Stimulated activated CD4-positive, alpha-beta T cell treated with anti-CD3 and anti-CD28 coated beads, Interleukin-1b, Interleukin-23, amount 100 ng/mL, for 24 hours (primary cell): ENCODE data around the gene ANKRD29.
"Not testable (repeated sequence)": the region's sequence is repeated elsewhere in the genome, so short reads cannot be mapped to it uniquely, and the experiment has no call there.

ENCODE experiments used
- DNase-seq, 4 experiments: peaks; one replicate each; pipeline ENCODE4 v3.0.0-alpha.2; 2020; ENCODE audit warnings: low read depth in 4 of 4, low spot score in 1 of 4

Gene ANKRD29

DNA sequence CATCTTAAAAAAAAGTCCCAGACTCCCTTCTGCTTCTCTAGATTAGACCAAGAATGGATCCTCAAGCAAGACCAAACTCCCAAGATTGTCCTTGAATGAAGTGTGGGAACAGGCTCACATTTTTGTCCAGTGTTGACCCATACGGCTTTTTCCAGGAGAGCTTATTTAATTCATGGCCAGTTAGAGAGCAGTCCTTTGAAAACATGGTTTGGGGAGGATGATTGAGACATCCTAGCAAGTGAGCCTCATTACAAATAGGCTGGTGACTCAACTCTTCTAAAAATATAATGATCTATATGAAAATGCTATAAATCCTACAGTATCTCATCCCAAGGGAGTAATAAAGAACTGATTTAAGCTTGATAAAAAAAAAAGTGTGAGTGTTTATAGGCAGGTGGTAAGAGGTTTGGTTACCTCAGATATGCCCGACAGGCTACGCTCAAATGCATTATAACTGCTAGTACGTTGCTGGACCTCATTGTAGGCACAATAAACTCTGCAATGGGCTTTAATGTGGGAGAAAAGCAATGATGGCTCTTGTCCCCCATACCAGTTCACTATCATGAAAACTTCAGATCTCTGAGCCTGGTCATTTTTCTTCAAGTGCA lies 17.0 kb downstream of the ANKRD29 start:
- DNase-seq, result no peak

DNA sequence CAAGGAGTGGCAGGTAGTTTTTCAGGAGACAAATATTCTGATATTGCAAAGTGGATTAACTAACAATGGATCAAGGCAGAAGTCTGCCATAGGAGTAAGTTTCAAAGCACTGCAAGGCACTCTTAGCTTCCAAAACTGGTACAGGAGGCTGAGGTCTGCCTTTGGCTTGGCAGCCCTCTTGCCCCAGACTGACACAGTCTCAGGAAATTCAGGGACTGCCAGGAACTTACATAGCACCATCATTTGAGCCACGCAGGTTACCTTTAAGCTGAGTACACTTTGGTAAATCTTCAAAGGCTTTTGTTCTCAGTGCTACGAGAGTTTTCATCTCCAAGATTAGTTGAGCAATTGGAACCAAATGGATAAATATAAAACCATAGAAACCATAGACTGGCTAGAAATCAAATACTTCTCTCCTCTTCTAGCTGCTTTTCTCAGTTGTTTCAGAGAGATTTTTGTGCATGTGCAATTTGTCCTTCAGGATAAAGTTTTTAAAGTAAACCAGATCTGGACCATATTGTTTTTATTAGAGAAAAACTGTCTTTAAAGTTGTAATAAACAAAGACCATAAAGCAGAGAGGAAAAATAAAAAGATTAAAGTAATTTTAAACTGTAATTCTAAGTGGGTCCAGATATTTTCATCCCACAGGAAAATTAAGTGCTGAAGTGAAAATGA lies 18.8 kb downstream of the ANKRD29 start:
- no peak for DNase-seq

DNA sequence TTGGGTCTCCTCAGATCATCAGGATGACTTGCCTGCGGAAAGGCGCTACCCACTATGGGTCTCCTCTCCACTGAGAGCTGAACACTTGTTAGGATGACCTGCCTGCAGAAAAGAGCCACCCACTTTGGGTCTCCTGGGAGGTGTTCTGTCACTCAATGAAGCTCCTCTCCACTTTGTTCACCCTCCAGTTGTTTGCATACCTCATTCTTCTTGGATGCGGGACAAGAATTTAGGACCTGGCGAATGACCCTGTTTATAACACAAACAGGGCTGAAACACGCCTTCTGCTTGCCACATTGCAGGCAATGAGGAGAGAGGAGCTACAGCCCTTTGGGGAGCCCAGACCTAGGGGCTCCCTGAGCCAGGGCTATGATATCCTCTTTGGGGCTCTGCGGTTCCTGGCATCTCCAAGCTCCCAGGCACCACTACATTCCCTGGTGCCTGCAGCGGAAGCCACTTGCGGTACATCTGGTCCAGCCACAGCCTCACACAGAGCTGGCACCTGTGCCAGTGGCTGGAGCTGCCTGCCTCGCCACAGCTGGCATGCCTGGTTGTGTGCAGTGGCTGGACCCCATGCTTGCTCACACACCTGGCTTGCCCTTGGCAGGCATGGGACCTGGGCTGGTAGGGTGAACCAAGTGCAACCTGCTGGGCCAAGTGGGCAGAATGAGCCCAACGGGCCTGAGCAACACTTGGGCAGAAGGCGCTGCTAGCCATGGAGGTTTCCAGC lies 20.6 kb downstream of the ANKRD29 start:
- DNase-seq, result no peak

DNA sequence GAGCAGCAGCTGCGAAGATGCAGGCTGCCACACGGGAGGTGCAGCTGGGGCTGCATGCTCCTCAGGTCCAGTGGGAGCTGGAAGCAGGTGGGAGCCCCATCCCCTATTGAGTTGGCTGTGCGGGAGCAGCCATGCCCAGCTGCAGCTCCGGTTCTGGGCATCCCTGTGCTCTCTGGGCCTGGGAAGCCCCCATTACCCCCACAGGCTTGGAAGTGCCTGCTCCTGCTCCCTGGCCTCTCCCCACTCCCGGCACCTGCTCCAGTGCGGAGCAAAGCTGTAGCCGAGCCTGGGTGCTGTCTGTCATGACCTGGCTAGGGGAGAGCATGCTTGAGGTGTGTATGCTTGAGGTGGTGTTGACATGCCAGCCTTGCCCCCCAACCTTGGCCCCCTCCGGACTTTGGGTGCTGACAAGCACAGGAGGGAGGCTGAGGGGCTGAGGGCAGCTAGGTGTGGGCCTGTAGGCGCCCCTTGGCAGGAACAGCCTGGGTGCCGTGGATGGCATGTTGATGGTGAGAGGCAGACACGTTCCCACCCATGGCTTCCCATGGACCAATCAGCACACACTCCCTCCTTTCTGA lies 21.5 kb downstream of the ANKRD29 start:
- no peak for DNase-seq

DNA sequence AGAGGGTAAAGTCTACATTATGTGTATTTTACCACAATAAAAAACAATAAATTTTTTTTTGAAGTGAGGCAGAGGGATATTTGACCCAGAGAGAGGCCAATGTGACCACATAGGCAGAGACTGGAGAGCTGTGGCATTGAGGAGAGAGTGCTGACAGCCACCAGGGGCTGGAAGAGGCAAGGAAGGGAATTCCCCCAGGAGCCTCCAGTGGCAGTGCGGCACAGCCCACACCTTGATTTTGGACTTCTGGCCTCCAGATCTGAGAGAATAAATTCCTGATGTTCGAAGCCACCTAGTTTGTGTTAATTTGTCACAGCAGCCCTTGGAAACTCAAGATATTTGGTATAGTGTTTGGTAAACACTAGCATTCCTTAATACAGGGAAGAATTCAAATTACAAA lies 22.7 kb downstream of the ANKRD29 start:
- no peak for DNase-seq

DNA sequence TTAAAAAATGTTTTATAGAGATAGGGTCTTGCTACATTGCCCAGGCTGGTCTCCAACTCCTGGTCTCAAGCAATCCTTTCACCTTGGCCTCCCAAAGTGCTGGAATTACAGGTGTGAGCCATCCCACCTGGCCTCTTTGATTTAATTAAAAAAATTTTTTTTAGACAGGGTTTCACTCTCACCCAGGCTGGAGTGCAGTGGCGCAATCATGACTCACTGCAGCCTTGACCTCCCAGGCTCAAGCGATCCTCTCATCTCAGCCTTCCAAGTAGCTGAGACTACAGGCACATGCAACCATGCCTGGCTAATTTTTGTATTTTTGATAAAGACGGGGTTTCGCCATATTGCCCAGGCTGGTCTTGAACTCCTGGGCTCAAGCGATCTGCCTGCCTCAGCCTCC lies 26.3 kb downstream of the ANKRD29 start:
- not testable (repeated sequence) for DNase-seq

DNA sequence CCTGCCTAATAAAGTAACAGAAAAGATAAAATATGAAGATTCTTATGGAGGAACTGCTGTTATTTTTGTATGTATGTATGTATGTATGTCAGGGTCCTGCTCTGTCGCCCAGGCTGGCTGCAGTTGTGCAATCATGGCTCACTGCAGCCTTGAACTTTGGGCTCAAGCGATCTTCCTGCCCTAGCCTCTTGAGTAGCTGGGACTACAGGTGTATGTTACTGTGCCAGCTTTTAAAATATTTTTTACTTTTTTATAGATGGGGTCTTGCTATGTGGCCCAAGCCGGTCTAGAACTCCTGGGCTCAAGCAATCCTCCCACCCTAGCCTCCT lies 26.7 kb downstream of the ANKRD29 start:
- DNase-seq, result no peak

DNA sequence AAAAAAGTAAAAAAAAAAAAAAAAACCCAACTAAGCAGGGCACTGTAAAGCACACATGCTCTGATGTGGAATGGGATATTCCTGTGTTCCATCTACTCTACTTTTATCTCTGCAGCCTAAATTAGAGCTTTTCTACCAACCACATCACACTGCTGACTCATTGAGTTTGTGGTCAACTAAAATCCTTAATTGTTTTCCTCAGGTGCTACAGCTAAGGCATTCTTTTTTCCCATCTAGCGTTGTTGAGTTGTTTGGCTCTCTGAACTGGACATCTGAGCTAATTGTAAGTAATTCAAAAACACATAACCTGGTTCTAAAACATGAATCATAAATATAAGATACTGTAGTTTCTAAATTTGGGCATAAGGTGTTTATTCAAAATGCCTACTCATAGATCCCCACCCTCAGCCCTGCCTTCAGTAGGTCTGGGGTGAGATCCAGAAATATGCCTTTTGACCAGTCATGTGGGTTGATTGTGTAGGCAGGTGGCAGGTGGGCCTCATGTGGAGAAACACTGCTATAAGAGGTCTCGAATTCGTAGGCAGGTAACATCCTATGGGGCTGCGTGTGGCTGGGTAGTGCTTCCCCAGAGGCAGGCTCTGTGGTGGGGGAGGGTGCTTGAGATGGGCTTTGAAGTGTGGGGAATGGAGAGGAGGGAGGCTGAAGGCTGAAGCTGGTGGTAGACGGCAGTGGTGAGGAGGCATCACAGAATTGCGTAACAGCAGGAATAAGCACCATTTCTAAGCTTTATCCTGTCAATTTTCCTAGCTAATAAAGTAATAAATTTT lies 27.2 kb downstream of the ANKRD29 start:
- DNase-seq, result no peak

DNA sequence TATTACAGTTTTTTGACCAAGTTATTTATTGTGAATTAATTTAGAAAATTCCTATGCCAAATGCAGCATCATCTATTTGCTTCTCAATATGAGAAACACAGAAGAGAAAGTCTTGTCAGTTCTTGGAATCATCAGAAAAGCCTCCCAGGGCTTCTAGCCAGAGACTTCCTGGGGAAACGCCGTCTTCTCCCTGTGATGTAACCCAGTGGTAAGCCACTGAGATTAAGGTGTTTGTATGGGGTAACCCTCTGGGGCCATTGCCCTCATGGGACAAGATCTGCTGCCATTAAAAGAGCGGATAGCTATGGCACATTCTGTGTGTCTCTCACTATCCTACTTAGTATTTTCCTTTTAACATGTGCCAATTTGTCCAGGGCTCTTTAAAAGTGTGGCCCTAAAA lies 28.0 kb downstream of the ANKRD29 start:
- DNase-seq, result no peak

DNA sequence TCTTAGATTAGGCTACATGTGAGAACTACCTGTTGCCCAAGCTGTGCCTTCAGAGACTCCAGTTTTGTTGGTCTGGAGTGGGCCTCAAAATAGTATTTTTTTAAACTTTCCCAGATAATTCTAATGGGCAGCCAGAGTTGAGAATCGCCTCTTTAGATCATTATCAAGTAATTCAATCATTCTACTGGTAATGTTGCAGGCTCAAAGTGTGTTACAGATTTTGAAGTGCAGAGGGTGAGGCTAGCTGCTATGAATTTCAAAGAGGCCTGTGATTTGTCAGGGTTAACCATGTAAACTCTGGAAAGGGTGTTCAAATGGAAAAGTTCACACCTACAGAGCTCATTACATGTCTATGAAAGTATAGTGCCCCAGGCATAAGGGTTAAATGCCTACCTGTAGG lies 30.1 kb downstream of the ANKRD29 start:
- DNase-seq, result no peak

DNA sequence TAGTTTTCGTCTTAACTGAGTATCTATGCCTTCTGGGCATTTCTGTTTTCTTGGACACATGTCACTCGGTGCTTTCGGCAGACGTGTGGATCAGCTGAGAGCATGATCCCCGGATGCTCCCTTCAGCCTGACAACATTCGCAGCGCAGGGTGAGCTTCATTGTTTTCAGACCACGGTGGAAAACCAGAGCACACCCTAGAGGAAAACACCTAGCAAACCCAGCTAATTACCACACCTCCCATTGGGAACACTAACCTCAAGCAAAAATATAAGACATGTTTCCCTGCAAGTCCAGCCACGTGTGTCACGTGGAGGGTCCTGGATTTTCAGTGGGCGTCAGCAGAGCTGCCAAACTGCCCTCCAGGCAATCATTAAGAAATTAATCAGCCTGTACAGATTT lies 31.0 kb downstream of the ANKRD29 start:
- DNase-seq, result no peak

DNA sequence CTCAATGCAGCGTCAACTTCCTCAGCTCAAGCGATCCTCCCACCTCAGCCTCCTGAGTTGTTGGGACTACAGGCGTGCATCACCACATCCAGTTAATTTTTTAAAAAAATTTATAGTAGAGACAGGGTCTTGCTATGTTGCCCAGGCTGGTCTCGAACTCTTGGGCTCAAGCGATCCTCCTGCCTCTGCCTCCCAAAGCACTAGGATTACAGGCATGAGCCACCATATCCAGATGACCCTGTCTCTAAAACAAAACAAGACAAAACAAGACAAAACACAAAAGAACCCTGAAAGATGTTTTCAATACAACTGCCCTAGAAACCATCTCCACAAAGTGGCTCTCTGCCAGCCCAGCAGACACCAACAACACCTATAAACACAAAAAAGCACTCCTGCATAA lies 31.4 kb downstream of the ANKRD29 start:
- DNase-seq, result no peak

DNA sequence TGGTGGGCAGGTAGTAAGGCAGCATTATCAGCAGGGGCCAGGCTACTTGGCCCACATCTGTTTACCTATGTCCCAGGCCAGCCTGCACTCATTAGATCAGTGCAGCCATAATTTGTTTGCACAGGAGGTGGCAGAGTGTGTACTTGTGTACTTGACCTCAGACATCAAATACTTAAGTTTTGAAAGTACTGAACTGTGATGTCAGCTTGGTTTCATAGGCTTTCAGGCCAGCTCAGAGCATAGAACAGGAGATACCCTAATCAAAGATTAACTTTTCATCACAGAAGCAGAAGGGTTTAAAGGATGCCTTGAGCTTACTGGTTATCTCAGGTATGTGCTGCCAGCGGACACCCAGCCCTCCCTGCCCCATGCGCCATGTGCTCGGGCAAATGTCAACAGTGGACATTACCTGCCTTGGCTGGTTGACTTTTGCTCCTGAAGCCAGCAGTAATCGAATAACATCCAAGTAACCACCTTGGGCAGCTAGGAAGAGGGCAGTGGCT lies 33.2 kb downstream of the ANKRD29 start:
- DNase-seq, result no peak

DNA sequence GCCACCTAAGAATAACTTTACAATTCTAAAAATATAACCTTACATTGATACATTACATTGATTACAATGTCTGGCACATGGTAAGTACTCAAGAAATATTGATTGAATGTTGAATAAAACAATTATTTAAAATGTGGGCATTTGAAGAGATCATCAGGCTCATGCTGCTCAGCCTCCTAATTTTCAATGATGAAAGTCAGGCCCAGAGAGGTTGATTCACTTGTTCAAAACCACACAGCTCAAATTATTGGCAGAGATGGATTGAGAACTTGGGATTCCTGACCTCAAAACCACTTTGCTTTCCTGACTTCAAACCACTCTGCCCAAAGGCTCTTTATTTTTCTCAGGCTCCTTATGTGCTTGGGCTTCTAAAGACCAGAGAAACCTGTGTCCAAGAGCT lies 34.7 kb downstream of the ANKRD29 start:
- no peak for DNase-seq

DNA sequence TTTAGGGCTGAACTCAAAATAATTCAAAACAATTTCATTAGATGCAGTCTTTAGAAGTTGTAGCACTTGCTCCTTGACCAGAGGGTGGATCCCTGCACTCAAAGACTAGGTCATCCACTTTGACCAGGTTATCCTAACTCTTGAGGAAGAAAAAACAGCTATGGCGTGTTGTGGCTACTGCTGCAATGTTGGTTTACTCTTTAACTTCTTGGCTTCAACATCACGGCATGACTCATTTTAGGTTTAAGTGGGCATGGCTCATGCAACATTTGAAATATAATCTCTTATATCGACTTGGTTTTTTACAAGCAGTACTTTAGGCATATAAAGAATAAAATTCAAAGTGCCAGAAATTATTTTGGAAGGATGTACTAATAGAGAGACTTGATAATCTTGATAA lies 35.4 kb downstream of the ANKRD29 start:
- DNase-seq, result no peak

DNA sequence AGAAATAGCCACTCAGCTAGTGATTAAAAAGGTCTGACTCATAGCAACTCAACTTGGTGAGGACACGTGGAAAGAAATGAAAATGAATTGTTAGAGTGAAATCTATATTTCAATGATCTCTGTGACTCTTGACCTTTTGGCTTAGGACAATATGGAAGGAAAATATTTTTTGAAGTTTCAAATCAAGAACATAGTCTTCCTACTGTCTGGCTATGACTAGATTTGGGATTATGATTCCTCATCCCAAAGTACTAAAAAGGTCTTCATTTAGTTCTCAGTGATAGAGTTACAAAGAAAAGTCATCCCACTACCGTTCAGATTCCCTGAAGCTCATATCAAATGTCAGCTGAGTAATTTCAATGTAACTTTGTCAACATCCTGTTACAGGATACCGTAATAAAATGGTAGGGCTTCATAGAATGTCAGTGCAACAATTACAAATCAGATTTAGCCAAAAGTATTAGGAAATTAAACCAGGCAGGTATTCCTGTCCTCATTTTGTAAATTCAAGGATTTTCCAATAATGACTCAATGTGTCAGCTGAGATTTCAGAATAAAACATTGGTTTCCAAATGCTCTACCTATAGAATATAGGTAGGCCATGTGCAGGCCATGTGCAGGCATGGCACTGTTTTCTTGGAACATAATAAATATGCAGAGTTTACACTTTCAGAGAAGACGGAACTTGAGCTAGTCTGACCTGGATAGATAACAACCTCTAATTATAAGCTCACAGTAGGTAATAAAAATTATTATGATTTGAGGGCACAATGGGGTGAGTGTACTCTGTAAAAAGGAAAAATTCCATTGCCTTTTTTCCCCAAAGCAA lies 36.0 kb downstream of the ANKRD29 start:
- DNase-seq, result no peak

DNA sequence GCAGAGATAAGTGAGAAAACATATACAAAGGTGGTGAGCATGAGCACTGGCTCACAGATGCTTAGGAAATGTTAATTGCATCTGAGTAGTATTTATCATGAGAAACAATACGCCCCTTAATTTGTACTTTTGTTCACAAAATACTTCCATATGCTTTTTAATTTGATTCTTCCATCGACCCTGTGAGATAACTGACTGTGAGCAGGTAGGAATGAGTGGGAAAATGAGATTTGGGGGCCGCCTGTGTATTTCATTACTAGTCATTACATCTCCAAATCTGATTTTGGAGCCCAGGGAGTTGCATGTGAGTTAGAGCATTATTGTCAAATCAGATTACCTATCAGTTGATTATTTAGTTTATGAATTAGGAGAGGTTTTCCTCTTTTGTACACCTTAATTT lies 39.7 kb downstream of the ANKRD29 start:
- DNase-seq, result no peak

DNA sequence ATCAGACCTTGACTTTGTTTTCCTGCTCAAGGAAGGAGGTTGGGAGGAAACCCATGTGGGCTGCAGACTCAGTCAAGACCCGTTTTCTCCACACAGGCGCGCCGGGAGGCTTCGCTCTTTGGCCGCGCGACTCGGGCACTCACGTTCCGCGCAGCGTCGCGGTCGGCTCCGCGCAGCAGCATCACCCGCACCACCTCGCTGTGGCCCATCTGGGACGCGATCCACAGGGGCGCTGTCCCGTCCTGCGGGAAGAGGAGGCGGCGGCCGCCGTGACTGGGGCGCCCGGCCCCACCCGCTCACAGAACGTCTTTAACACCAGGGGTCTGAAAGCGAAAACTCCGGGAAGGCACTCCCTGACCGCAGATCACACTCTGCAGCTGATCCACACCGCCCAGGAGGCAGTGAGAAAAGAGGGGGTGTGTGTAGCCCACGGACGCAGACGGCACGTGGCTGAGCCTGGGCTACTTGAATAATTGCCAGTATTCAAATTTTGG lies 43.3 kb downstream of the ANKRD29 start:
- no peak for DNase-seq

DNA sequence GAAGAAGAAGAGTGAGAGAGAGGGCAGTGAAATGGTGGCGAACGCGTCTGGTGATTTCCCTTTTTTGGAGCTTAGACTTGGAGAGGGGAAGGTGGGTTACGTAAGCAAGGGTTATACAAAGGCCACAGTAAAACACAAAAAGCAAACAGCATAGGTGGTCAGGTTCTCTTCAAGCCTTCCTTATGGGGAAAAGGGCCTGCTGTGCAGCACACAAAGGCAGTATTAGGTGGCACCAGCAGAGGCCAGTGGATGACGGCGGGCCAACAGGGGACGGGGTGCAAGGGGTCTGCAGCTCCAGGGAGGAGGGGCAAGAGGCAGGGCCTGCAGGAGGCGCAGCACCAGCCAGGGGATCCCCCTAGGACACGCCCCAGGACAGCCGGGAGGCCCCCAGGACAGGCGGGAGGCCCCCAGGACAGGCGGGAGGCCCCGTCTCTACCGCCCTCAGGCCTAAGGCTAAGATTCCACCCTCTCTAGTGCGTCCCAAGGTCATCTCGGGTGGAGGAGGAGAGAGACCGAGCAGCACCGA lies 43.8 kb downstream of the ANKRD29 start:
- DNase-seq, result no peak

DNA sequence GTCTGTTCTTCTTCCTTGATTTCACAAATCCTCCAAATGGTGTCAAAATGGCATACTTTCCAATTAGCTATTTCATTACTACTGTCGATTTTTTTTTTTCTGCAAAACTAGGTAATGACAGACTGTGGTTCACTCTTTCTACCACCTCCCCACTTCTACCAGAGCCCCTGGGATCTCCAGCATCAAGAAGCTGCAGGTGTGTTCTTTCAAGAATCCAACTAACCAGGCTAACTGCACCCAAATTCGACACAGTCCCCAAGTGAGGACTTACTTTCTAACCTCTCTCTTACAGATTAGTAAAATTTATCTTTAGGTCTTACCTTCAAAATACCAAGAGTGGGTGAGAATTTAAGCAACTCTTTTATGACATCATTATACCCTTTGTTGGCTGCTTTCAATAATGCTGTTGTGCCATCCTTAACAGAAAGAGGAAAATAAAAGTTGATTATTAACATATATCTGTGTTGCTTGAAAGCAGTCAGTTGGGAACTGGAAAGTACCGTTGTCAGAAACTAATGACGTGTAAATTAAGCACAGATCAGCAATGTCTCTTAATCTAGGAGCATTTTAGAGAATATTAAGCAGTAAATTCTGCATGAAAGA lies 45.2 kb downstream of the ANKRD29 start:
- DNase-seq, result no peak
